ENCODE measurements around the gene RASGRP2. TPM values are rescaled to one million over a fixed set of nuclear protein-coding genes. Genes with fewer than 3 reads are reported as not detected.

The RASGRP2 gene
- total RNA-seq, 1 donor from 2014 or later, result 0.96 TPM

DNA sequence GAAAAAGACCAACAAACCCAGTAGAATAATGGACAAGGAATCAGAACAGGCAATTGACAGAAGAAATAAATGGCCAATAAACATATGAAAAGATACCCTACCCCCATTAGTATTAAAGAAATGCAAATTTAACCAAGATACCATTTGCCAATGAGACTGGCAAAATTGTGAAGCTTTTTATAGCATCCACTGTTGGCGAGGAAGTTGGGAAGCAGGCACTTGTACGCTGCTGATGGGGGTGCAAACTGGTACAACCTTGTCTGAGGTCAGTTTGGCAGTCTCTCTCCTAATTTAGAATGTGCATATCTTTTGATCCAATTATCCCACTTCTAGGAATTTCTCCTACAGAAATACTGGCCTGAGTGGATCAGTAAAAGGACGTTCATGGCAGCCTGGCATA is 12.3 kb downstream of the RASGRP2 start:
- no peak overlapping the region for H3K4me3 ChIP-seq (ENCODE audit: low read depth, low read length)
- TF ChIP-seq CTCF (IDR thresholded peaks at IDR 0.05; ENCODE audit: insufficient read depth, low read length, poor library complexity, severe bottlenecking), result no peak
- H3K36me3 ChIP-seq (ENCODE audit: control insufficient read depth, insufficient read depth, low read length), result no peaks in the 10 kb centered on the region
- DNase-seq (ENCODE audit: low read depth), result no peak
- H3K27me3 ChIP-seq (ENCODE audit: control insufficient read depth, insufficient read depth, low read length), result peaks cover 30% of the 10 kb centered on the region

- no peak overlapping the region for H3K4me3 ChIP-seq (ENCODE audit: low read depth, low read length)
- no peak for DNase-seq (ENCODE audit: low read depth)
- peaks cover 27% of the 10 kb centered on the region for H3K27me3 ChIP-seq (ENCODE audit: control insufficient read depth, insufficient read depth, low read length)
- no peak for TF ChIP-seq CTCF (IDR thresholded peaks at IDR 0.05; ENCODE audit: insufficient read depth, low read length, poor library complexity, severe bottlenecking)
- H3K36me3 ChIP-seq (ENCODE audit: control insufficient read depth, insufficient read depth, low read length), result no peaks in the 10 kb centered on the region
Observed at GRCh38 chr11:64729851-64730382, 14.0 kb downstream of the RASGRP2 start.

DNA sequence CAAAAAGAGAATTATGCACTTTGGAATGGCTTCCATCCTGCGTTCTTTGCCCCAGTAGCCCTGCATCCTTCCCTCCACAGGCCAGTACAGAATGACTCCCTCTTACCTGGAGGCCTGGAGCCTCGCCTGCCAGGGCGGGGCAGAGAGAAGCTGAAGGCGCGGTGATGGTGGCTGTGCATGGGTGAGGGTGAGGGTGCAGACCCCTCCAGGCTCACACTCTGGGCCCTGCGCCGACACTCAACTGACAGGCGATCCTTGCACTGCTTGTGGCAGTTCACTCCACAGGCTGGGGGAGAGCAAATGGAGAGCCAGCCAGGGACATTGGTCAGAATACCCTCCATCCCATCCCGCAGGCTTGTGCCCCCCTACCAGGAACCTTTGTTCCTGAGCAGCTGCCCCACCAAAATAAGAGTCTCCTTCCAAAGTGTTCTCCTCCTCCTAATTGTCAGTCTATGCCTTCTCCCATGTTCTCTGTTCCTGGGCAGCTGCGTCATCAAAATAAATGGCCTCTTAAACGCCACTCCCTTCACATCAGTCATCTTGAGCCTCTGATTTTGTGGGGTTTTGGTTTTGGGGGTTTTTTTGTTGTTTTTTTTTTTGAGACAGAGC is 15.1 kb downstream of the RASGRP2 start:
- H3K27me3 ChIP-seq (ENCODE audit: control insufficient read depth, insufficient read depth, low read length), result peaks cover 37% of the 10 kb centered on the region
- DNase-seq (ENCODE audit: low read depth), result no peak
- no peak for TF ChIP-seq CTCF (IDR thresholded peaks at IDR 0.05; ENCODE audit: insufficient read depth, low read length, poor library complexity, severe bottlenecking)
- no peak overlapping the region for H3K4me3 ChIP-seq (ENCODE audit: low read depth, low read length)
- H3K36me3 ChIP-seq (ENCODE audit: control insufficient read depth, insufficient read depth, low read length), result no peaks in the 10 kb centered on the region

DNA sequence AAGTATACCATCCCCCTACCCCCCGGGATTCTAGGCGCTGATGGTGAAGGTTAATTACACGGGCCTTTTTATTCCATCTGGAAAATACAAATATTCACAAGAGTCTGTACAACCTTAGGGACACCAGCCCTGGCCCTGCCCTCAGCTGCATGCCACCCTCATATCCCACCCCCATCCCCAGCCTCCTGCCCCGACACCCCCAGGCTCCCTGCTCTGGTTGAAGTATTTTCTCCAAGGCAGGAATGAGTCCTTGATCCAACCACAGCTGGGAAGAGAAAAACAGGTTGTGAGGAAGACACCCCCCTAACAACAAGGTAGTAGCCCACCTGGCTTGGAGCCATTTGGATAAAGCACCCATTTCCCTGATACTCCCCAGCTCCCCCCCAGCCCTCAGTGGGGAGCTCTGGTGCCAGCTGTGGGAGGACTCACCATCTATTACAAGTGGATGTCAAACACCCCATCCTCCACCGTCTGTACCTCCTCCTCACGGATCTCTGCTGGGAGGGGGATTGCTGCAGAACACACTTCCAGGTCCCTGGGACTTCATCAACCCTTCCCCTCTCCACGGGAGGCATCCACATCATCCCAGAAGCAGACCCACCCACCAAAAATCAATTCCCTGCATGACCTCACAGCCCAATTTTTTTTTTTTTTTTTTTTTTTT is 16.9 kb downstream of the RASGRP2 start:
- no peak overlapping the region for H3K4me3 ChIP-seq (ENCODE audit: low read depth, low read length)
- H3K27me3 ChIP-seq (ENCODE audit: control insufficient read depth, insufficient read depth, low read length), result peaks cover 48% of the 10 kb centered on the region
- no peak for TF ChIP-seq CTCF (IDR thresholded peaks at IDR 0.05; ENCODE audit: insufficient read depth, low read length, poor library complexity, severe bottlenecking)
- DNase-seq (ENCODE audit: low read depth), result no peak
- no peaks in the 10 kb centered on the region for H3K36me3 ChIP-seq (ENCODE audit: control insufficient read depth, insufficient read depth, low read length)

DNA sequence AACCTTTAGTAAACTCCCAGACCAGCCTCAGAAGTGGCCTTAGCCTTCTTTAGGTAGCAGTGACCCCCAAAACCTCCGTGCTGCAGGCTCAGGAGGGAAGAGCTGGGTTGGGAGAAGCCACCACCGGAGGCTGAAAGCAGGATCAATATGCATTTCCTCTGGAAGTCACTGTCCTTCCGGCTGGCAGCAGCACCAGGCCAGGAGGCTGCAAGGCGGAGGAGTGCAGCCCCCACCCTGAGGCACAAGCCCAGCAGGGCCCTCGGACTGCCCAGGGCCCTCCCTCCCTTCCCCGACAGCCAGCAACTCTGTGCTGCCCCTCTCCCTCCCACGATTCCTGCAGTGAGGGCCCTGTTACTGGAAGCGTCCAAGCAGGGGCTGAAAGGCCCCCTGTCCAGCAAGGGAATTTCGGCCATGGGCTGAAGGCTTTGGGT is 17.7 kb downstream of the RASGRP2 start:
- peaks cover 55% of the 10 kb centered on the region for H3K27me3 ChIP-seq (ENCODE audit: control insufficient read depth, insufficient read depth, low read length)
- TF ChIP-seq CTCF (IDR thresholded peaks at IDR 0.05; ENCODE audit: insufficient read depth, low read length, poor library complexity, severe bottlenecking), result no peak
- no peak overlapping the region for H3K4me3 ChIP-seq (ENCODE audit: low read depth, low read length)
- no peaks in the 10 kb centered on the region for H3K36me3 ChIP-seq (ENCODE audit: control insufficient read depth, insufficient read depth, low read length)
- DNase-seq (ENCODE audit: low read depth), result no peak

Data from kidney epithelial cell (primary cell).